ENCODE measurements around the gene ANKRD40CL.

ANKRD40CL gene

GRCh38 chr17:50785946-50786570 lies 18.7 kb upstream of the ANKRD40CL start:
- no peak for DNase-seq

GRCh38 chr17:50785126-50785525 lies 17.8 kb upstream of the ANKRD40CL start:
- DNase-seq = no peak

- no peak for DNase-seq
Measured at GRCh38 chr17:50783905-50784304, 16.6 kb upstream of the ANKRD40CL start.

- DNase-seq = peak; percentile 53
Measured at GRCh38 chr17:50783193-50783660, 15.9 kb upstream of the ANKRD40CL start.

- no peak for DNase-seq
Measured at GRCh38 chr17:50781167-50781566, 13.8 kb upstream of the ANKRD40CL start.

- DNase-seq = no peak
Measured at GRCh38 chr17:50779747-50780353, 12.5 kb upstream of the ANKRD40CL start.

- DNase-seq = no peak
Measured at GRCh38 chr17:50778988-50779387, 11.7 kb upstream of the ANKRD40CL start.

GRCh38 chr17:50778471-50778870 lies 11.2 kb upstream of the ANKRD40CL start:
- no peak for DNase-seq

- no peak for DNase-seq
Measured at GRCh38 chr17:50775926-50776325, 8.6 kb upstream of the ANKRD40CL start.

GRCh38 chr17:50774225-50774803 lies 7.0 kb upstream of the ANKRD40CL start:
- no peak for DNase-seq

- DNase-seq = no peak
Measured at GRCh38 chr17:50771991-50772785, 4.9 kb upstream of the ANKRD40CL start.

GRCh38 chr17:50770346-50770745 lies 3.0 kb upstream of the ANKRD40CL start:
- DNase-seq = no peak

- no peak for DNase-seq
Measured at GRCh38 chr17:50769884-50770283, 2.6 kb upstream of the ANKRD40CL start.

GRCh38 chr17:50768346-50768761 lies 1.0 kb upstream of the ANKRD40CL start:
- peak; percentile 84 for DNase-seq

- no peak for DNase-seq
Measured at GRCh38 chr17:50767030-50767429, 288 bp downstream of the ANKRD40CL start.

GRCh38 chr17:50766222-50767023 lies 895 bp downstream of the ANKRD40CL start:
- DNase-seq = no peak

GRCh38 chr17:50765454-50766221 lies 1.7 kb downstream of the ANKRD40CL start:
- no peak for DNase-seq

GRCh38 chr17:50764734-50765149 lies 2.6 kb downstream of the ANKRD40CL start:
- DNase-seq = no peak

GRCh38 chr17:50763716-50764475 lies 3.4 kb downstream of the ANKRD40CL start:
- DNase-seq = peak; percentile 51

GRCh38 chr17:50762177-50762576 lies 5.1 kb downstream of the ANKRD40CL start:
- DNase-seq = no peak

- DNase-seq = no peak
Measured at GRCh38 chr17:50758989-50759544, 8.3 kb downstream of the ANKRD40CL start.
